NCI-H187 treated with DMSO at 0.1 percent for 48 hours (cell line): ENCODE results near the gene OSTN.
"Not testable (repeated sequence)": the region's sequence is repeated elsewhere in the genome, so short reads cannot be mapped to it uniquely, and the experiment has no call there.

ENCODE experiments used
- DNase-seq: peaks from one replicate; lab custom pipeline; 2025; lab: John Stamatoyannopoulos, UW

Gene OSTN

DNA sequence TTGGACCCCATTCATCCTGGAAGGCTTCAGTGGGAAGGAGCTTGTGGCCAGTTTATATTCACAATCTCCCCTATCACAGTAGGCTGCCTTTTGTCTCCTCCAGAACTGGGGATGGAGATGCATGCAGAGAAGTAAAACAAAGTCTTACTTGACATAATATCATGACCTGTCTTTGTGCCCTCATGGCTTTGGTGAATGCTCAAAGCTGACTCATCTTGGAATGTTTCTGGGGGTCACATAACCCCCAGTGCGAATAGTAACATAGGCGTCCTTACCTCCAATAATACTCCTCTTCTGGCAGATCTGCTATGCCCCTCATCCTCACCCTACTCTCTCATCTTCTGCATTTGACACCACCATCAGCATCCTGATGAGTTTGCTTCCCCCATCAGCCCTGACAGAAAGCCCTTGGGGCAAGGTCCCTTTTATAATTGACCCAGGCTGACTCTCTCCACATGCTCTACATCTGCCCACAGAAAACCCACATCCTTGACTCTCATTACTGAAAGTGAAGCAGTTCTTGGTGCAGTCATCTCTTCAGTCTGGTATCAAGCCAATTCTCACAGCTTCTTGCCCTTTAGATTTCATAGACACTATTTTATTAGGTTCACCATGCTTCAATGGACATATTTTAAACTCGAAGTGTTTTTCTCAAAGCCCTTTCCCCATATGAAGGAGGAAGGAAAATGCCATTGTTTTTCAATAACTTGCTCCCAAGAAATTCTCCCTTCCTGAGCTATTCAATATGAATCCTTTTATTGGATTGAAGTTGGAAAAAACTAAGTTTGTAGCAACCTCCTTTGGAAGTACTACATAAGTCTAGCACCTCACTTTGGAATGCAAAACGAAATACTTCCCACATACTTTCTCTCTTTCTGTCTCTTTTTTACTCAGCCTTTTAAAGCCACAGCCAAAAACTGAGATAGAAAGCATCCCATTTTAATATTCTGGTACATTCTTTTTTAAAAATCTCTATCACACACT is 36.6 kb downstream of the OSTN start:
- DNase-seq, result no peak

DNA sequence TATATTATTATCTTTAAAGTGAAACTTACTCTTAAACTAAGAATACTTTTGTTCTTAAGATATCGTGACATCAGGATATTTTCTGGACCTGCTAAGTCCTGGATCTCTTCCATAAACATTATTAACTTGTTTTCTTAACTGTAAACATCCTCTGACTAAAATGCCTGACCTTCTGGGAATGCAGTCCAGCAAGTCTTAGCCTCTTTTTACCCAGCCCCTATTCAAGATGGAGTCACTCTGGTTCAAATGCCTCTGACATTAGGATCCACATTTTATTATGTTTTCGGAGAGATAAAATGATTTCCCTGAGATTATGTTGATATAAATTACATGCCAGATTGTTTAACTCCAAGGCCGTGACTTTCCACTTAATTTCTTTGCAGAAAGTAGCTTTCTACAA is 37.6 kb downstream of the OSTN start:
- no peak for DNase-seq

DNA sequence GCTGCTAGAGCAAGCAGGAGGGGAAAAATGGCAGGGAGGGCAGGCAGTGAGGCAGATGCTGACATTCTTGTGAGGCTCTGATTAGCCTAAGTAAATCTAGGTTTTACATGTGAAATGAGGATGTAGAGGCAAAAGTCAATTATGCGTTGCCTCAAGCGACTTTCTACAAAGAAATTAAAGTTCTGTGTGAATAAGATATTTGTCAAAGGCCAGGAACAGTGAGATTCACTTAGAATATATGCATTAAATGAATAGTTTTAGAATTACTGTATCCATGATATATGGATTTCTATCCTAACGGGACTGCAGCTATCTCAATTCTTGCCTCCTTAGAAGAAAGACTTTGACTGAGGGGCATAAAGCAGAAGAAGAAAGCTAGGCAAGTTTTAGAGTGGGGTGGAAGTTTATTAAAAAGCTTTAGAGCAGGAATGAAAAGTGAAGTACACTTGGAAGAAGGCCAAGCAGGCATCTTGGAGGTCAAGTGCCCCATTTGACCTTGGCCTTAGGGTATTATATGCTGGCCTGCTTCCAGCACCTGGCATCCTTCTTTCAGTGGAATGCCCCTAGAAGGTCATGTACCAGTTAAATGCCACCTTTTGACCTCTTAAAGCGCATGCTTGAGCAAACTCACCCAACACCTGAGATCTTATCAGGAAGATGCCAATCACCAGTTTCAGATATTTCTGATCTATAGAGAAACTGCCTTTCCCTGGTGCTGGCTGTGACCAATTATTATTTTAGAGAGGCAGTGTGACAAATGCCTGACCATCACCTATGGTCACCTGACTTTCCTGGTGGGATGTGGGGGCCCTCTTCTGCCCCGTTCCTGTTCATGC is 38.2 kb downstream of the OSTN start:
- DNase-seq, result no peak

DNA sequence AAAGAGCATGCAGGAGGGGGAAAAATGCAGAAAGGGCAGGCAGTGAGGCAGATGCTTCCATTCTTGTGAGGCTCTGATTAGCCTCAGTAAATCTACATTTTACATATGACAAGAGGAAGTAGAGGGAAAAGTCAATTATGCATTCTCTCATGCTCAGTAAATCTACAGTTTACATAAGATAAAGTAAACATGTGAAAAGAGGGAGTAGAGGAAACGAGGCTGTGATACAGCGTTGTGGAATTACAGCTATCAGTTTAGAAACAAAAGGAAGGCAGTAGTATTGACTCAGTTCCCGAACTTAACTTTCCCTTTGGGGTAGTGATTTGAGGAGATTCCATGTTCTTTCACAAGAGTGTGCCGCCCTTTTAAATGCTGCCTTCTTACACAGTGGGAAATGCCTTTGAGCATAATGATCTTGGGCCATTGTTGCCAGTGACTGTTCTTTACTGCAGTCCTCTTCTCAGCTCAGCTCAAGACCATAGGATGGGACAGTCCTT is 39.3 kb downstream of the OSTN start:
- DNase-seq, result no peak

DNA sequence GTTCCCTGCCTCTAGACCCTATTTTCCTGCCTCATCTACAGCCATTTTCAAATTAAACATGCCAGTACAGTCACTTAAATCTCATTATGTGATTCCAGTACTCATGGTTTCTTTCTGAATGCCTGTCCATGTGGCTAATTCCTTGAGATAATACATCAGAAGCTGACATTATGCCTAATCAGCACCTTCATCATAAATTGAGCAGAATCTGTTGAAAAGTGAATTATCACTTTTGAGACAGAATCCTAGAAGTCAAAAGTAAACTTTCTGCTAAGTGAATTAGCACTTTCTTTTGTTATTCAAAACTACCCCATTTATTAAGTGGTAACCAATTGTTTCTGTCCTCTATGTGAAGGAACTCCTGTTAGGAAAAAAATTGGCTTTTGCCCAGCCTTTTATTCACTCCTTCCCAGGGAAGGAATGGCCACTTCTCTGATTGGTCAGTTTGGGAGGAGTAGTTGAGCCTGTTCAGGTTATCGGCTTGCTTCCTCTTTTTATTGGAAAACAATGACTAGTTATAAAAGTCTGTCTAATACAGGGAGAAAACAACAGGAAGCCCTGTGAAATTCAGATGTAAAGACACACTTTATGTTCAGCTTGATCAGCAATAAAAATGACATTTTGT is 40.5 kb downstream of the OSTN start:
- DNase-seq, result no peak

DNA sequence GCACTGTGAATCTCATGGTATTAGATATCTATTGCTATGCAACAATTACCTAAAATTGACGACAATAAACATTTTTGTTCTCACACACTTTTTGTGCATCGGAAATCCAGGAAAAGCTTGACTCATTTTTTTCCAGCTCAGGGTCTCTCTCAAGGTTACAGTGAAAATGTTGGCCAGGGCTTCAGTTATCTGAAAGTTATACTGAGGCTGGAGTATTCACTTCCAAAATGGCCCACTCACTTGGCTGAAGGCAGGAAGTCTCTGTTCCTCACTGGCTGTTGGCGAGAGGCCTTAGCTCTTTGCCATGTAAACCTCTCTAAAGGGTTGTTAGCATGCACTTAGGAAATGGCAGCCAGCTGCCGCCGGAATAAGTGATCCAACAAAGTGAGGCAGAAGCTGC is 41.4 kb downstream of the OSTN start:
- no peak for DNase-seq

DNA sequence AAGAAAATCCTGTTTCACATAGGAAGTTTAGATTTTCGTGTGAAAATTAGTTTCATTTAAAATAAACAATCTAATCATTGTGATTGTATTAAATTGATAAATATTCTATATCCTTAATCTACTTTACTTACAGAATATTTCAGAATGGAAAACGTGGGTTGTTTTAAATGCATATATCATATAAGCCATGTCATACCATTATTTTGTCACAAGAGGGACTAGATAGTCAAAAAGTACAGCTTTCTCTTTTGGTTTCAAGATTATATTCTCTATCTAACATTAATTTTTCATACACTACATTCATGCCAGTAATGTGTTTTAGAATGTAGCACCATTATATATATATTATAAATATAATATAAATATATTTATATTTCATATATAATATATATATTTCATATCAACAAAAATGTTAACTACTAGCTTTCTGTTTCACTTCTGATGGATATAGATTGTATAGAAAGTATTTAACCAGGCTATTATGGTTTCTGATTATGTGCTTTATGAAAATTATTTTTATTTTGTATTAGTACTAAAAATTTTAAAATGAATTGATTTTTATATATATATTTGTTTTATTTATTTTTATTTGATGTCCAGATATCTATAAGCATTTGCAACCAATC is 45.3 kb downstream of the OSTN start:
- DNase-seq, result no peak

DNA sequence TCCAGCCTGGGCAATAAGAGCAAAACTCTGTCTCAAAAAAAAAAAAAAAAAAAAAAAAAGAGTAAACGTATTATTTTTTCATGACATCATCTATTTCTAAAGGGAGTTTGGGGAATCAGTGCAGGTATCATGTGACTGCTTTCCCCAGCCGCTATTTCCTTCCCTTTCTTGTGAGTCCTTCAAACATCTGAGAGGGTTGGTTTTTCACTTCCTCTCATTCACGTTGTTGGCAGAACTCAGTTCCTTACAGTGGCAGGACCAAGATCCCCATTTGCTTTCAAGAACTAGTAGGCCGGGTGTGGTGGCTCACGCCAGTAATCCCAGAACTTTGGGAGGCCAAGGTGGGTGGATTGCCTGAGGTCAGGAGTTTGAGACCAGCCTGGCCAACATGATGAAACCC is 47.0 kb downstream of the OSTN start:
- DNase-seq, result not testable (repeated sequence)

DNA sequence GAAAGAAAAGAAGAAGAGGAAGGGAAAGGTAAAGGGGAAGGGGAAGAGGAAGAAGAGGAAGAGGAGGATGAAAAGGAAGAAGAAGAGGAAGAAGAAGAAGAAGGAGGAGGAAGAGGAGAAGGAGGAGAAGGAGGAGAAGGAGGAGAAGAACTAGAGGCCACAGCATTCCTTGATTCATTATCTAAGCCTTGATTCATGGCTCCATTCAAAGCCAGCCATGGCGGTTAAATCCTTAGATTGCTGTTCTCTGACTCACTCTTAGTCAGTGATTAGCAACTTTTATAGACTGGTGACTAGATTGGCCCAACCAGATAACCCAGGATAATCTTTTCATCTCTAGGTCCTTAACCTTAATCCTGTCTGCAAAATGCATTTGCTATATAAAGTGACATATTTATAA is 47.6 kb downstream of the OSTN start:
- DNase-seq, result no peak

DNA sequence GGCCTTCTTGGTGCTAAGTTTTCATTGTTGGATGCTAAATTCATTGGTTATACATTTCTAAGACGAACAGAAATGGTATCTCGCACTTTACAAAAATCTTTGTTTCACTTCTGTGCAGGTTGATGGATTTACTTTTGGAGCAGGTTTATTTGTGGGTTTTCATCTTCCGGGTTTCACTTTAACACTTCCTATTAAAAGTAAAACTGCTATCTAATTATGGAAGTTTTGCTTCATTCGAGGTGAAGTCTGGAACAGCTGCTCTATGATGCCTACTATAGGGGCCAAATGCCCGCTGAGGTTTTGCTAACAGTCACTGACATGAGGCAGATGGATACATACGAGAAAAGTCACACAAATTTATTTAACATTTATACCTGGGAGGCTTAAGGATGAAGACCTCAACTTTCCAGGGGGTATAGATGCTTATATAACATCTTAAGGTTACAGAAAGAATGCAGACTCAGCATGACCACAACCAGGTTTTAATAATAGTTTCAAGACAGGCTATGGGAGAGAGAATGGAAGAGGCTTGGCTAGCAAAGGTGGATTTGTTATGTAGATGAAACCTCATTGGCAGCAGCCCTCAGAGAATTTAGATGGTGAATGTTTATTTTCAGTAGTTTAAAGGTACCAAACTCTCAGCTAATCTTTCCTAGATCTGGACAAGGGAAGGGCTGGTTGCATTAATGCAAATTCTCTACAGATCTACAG is 54.2 kb downstream of the OSTN start:
- no peak for DNase-seq

DNA sequence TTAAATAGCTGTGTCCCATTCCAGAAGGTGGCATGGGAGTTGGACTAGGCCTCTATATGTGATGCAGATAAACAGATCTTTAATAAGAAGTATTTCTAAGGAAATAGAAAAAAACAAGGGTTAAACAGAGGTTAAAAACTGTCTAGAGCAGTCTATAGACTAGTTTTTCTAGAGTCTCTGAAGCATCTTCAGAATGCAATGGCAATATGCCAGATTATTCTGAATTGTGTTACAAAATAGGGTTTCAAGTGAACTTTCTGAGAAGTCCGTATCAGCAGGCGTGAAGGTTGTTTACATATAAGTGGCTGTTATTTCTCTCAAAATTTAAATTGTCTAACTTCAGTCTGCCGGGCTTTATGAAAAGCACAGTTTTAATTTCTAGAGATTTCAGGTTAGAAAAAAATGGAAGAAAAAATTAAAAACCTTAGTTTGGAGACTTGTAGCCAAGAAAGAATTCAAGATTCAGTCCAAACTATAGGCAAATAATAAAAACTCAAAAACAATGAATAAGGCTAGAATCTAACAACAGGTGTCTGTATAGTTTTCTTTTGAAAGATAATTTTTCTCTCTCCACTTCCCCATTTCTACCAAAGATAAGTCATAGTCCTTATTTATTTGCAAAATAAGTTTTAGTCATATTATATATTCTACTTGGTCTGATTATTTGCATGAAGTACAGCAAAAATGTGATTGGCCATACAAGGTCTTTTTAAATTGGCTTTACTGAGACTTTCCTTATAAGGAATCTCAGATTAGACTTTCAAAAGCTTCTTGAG is 55.2 kb downstream of the OSTN start:
- no peak for DNase-seq

DNA sequence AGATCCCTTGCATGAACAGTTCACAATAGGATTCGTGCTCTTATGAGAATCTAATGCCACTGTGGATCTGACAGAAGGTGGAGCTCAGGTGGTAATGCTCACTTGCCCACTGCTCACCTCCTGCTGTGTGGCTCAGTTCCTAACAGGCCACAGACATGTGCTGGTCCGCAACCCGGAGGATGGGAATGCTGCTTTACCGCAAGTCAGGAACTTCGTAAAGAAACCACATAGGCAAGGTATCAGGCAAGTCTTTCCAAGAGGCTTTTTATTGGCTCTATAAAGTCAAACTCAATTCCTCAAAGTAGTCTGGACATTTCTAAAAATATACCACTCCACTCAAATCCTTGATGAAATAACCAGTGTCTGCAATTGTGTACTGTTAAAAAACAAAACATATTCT is 56.1 kb downstream of the OSTN start:
- DNase-seq, result no peak

DNA sequence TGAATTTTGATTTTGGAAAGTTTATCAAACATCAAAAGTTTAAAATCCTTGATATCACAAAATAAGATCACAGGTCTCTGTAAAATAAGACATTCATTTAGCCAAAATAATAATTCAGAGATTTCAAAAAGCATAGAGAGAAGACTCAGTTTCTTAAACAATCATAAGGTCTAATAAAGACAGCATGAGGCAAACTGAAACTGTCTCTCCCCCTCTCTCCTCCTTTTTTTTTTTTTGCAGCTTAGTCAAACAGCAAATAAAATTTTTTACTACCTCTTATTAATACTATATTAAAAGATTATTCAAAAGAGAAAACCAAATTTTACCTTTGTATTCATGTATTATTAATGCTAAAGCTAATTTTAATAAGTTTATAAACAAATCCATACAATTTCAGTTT is 57.4 kb downstream of the OSTN start:
- no peak for DNase-seq

DNA sequence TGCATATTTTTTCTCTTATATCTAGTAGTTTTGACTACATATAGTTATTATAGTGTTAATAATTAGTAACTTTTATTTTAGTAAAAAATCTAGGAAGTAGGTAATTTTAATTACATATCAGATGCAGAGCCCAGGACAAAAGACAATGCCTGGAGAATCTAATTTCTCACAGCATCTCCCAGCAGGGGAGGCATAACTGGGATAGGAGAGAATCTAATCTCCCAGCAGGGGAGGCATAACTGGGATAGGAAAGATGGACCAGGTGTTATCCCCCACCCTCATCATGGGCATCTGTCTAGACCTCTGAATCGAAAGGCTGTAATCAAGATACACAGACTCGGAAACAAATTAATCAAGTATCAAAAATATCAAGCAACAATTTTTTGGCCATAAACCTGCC is 58.2 kb downstream of the OSTN start:
- DNase-seq, result no peak

DNA sequence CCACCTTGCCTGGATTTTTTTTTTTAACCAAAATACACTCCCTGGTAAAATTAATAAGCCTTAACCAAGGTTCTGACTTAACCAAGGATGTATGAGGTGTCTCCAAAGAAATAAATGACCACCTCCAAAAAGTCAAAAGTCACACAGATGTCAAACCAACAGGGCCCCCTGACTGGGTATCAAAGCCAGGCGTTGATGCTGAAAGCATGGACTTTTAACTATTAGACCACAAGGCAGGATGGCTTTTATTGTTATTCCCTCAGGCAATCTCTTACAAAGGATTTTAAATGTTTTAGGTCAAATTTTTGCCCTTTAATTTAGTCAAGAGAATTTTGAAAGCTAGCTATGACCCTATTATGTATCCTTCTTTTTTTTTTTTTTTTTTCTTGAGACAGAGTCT is 60.4 kb downstream of the OSTN start:
- DNase-seq, result no peak

DNA sequence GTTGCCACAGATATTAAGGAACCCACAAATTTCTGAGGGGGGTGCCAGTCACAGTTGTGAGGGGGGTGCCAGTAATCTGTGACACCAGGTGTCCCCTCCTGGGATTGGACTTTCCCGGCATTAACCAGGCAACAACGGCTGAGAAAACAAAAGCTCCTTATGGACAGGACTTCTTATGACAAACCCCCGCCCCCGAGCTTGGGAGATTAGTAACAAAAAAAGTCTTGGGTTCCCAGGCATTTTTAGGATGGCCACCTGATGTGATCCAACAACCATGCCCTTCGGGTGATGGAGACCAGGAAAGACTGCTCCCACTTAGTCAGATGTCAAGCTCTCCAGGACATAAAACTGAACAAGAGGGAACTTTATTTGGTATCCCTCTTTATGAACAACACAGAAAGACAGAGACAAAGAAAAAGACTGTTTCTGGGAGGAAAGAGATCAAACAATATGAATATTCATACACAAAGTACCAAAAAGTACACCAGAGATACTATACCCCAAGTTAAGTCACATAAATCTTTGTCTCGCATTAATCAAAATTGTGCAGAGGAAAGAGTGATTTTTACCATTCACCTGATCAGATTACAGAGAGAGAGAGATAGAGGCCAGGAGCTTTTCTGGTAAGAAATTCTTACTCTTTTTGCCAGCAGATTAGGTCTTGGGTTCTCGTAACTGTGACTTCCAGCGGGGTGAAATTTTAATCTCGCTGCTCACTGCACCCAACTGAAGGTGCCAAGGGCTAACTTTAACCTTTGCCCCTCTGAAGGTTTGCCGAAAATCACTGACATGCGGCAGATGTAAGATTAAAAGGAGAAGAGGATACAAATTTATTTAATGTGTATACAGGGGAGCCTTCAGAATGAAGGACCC is 61.6 kb downstream of the OSTN start:
- no peak for DNase-seq

DNA sequence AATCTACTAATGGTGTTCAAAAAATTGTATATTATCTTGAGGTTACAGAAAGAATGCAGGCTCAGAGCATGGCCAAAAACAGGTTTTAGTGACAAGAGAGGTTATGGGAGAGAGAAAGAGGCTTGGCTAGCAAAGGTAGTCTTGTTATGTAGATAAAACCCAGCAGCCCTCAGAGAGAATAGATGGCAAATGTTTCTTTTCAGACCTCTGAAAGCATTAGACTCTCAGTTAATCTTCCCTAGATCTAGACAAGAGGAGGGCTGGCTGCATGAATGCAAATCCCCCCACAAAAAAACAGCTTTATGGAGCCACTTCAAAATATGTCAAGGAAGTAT is 62.2 kb downstream of the OSTN start:
- no peak for DNase-seq

DNA sequence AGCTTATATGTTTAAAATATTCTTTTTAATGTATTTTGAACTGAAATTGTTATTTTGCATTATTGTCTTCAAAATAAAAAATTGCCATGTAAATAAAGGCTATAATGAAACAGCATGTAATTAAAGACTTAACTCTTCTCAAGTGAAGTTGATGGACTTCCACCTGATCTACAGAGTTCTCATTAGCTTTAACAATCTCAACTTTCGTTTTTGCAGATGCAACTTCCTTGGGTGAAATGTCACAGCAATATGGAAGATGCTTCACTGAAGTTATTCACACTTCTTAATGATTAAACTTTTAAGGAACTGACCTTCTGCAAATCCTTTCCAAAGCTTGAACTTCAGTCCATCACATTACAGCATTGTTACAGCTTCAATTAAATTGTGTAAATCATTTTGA is 63.6 kb downstream of the OSTN start:
- DNase-seq, result no peak

DNA sequence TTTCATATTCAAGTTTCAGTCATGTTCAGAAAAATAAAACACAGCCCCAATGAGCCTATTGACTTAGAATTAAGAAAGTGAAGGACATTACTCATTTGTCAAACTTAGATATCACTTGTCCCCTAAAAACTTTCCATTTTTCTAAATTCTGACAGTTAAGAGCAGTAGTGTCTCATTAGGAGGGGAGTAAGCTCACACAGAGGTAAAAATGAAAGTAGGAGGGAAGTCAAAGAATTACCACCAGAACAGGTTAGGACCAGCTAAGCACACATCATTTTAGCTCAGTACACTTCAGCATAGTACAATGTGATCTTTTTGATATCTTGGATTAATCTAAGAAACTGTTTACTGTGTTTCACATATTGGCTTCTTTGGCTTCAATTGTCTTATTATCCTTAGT is 64.3 kb downstream of the OSTN start:
- no peak for DNase-seq

DNA sequence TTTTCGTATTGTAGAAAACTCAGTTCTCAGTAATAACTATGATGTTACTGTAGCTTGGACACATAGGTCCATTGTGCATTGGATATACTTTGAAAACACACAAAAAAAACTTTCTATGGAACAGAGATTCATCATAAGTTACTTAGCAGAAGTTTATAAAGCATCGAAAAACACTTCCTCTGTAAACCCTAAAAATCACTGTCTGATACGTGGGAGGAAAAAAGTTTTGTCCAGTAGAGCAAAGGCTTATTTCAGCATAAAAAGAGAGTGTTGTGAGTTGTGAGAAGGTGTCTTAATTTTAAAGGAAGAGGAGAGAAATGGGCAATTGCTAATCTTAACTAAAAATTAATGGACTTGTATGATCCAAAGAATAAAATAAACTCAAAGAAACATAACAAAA is 64.8 kb downstream of the OSTN start:
- no peak for DNase-seq
